Measurements from ENCODE around the gene COA8. TPM values are rescaled to one million over a fixed set of nuclear protein-coding genes. Genes with fewer than 3 reads are reported as not detected.
A peak's percentile ranks its signal among the peaks of the same experiment; 100 is the strongest.

COA8 gene
- polyA plus RNA-seq, 1 donor from 2014 or later = 169 TPM

DNA sequence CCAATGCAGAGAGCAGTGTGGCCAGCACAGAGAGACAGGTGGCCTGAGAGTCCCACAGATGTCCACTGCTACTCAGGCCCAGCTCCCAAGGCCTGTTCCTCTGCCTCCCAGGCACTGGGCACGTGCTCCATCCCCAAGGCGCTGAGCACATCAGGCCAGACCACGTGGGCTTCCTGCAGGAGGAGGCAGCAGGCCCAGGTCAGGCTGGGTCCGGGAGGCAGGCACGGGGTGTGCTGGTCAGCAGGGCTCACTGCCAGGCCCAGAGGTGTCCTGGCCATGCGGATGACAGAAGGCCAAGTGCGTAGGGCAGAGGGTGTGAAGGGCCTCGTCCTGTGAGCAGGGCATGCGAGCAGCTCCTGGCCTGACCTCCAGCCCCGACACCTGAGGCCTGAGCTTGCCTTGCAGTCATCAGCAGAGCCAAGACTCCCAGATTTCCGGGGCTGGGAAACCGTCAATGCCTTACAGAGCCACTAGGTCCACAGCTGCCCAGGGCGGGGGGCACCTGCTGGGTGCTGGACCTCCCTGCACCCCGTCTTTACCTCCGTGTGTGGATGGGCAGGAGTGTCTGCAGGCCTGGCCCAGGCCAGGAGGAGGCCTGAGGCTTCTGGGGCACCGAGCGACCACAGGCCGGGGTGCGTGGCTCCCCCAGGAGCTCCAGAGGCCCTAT, 18.9 kb upstream of the COA8 start:
- Histone ChIP-seq H4K20me1 (ENCODE audit: insufficient read depth) (no peaks in the 10 kb centered on the region), H3K4me3 (ENCODE audit: low read length) (no peak overlapping the region), H3K79me2 (replicated peaks; ENCODE audit: insufficient read depth, low read length) (no peaks in the 10 kb centered on the region), H3K27me3 (ENCODE audit: insufficient read depth, low read depth, low read length) (no peaks in the 10 kb centered on the region), H3K9me3 (ENCODE audit: low read length) (no peaks in the 10 kb centered on the region), H3K4me2 (ENCODE audit: low read length) (no peak overlapping the region), H3K36me3 (ENCODE audit: insufficient read depth, low read length) (no peaks in the 10 kb centered on the region), H2AFZ (ENCODE audit: low read depth, low read length) (no peak overlapping the region), H3K9ac (ENCODE audit: low read length) (peak overlapping the region; percentile 16), H3K27ac (ENCODE audit: low read length) (no peak overlapping the region), H3F3A (ENCODE audit: insufficient read depth, low read length, poor library complexity, severe bottlenecking) (no peaks in the 10 kb centered on the region), H3K9me2 (ENCODE audit: insufficient read depth, low read length) (no peaks in the 10 kb centered on the region)
- TF ChIP-seq EZH2 (IDR thresholded peaks at IDR 0.05; ENCODE audit: borderline replicate concordance, insufficient read depth, low read length, poor library complexity, severe bottlenecking) (no peak), POLR2AphosphoS5 (IDR thresholded peaks at IDR 0.05) (no peak), SMC3 (conservative IDR thresholded peaks at IDR 0.05; ENCODE audit: poor library complexity) (no peak), RAD21 (conservative IDR thresholded peaks at IDR 0.05) (no peak), MXI1 (conservative IDR thresholded peaks at IDR 0.05; ENCODE audit: poor library complexity, severe bottlenecking) (no peak), CTCF (IDR thresholded peaks at IDR 0.05; ENCODE audit: poor library complexity, severe bottlenecking) (no peak), TAF1 (IDR thresholded peaks at IDR 0.05; ENCODE audit: low read depth) (no peak), REST (IDR thresholded peaks at IDR 0.05; ENCODE audit: borderline replicate concordance) (no peak), EP300 (conservative IDR thresholded peaks at IDR 0.05; ENCODE audit: poor library complexity, severe bottlenecking) (no peak)

GRCh38 chr14:103544388-103545218, 18.2 kb upstream of the COA8 start:
- Histone ChIP-seq H3K9ac (ENCODE audit: low read length) (peak overlapping the region; percentile 16), H2AFZ (ENCODE audit: low read depth, low read length) (no peak overlapping the region), H3K27ac (ENCODE audit: low read length) (no peak overlapping the region), H3K4me2 (ENCODE audit: low read length) (no peak overlapping the region), H3F3A (ENCODE audit: insufficient read depth, low read length, poor library complexity, severe bottlenecking) (no peaks in the 10 kb centered on the region), H3K36me3 (ENCODE audit: insufficient read depth, low read length) (no peaks in the 10 kb centered on the region), H3K4me3 (ENCODE audit: low read length) (no peak overlapping the region), H3K79me2 (replicated peaks; ENCODE audit: insufficient read depth, low read length) (no peaks in the 10 kb centered on the region), H3K9me3 (ENCODE audit: low read length) (no peaks in the 10 kb centered on the region), H4K20me1 (ENCODE audit: insufficient read depth) (no peaks in the 10 kb centered on the region), H3K27me3 (ENCODE audit: insufficient read depth, low read depth, low read length) (no peaks in the 10 kb centered on the region), H3K9me2 (ENCODE audit: insufficient read depth, low read length) (no peaks in the 10 kb centered on the region)
- TF ChIP-seq RAD21 (conservative IDR thresholded peaks at IDR 0.05) (no peak), EP300 (conservative IDR thresholded peaks at IDR 0.05; ENCODE audit: poor library complexity, severe bottlenecking) (no peak), TAF1 (IDR thresholded peaks at IDR 0.05; ENCODE audit: low read depth) (no peak), EZH2 (IDR thresholded peaks at IDR 0.05; ENCODE audit: borderline replicate concordance, insufficient read depth, low read length, poor library complexity, severe bottlenecking) (no peak), SMC3 (conservative IDR thresholded peaks at IDR 0.05; ENCODE audit: poor library complexity) (no peak)
